ENCODE data around the gene FUT6. TPM values are rescaled to one million over a fixed set of nuclear protein-coding genes. Genes with fewer than 3 reads are reported as not detected.

Gene FUT6
- total and polyA plus RNA-seq, 2 donors (not counting 1 experiment from before 2014, with no cell fraction given), result not detected

GRCh38 chr19:5873617-5874199, 34.2 kb upstream of the FUT6 start:
- Histone ChIP-seq H2AFZ (ENCODE audit: low read length) (no peak overlapping the region), H3K4me3 (replicated peaks in 1 of 4; ENCODE audit: control extremely low read depth in 1 of 4, insufficient read depth in 1 of 4, low read depth in 3 of 4, low read length in 4 of 4) (no peak overlapping the region), H3K4me1 (ENCODE audit: control insufficient read depth, extremely low read depth, insufficient read depth, low read length) (no peaks in the 10 kb centered on the region), H3K9ac (ENCODE audit: insufficient read depth, low read length) (no peak overlapping the region), H3K27me3 (ENCODE audit: control insufficient read depth, insufficient read depth, low read length) (no peaks in the 10 kb centered on the region), H3K4me2 (ENCODE audit: extremely low read depth, insufficient read depth, low read length) (no peak overlapping the region), H3K27ac (ENCODE audit: insufficient read depth, low read length) (no peak overlapping the region), H3K79me2 (ENCODE audit: control insufficient read depth, insufficient read depth, low read length) (no peaks in the 10 kb centered on the region), H3K9me3 (ENCODE audit: control insufficient read depth, insufficient read depth, low read depth, low read length) (no peaks in the 10 kb centered on the region), H4K20me1 (ENCODE audit: control insufficient read depth, extremely low read depth, insufficient read depth, low read length) (no peaks in the 10 kb centered on the region), H3K36me3 (ENCODE audit: control insufficient read depth, insufficient read depth, low read length) (no peaks in the 10 kb centered on the region)
- no peak for TF ChIP-seq EZH2 (IDR thresholded peaks at IDR 0.05; ENCODE audit: low read length, missing control alignments)
- no peak for TF ChIP-seq CTCF (conservative IDR thresholded peaks at IDR 0.05 in 1 of 2, IDR thresholded peaks at IDR 0.05 in 1 of 2; ENCODE audit: low read depth in 1 of 2, low read length in 2 of 2)
- DNase-seq (ENCODE audit: low read depth in 2 of 2), result no peak

- Histone ChIP-seq H3K27ac (ENCODE audit: insufficient read depth, low read length) (no peak overlapping the region), H2AFZ (ENCODE audit: low read length) (no peak overlapping the region), H3K27me3 (ENCODE audit: control insufficient read depth, insufficient read depth, low read length) (no peaks in the 10 kb centered on the region), H3K36me3 (ENCODE audit: control insufficient read depth, insufficient read depth, low read length) (no peaks in the 10 kb centered on the region), H3K4me1 (ENCODE audit: control insufficient read depth, extremely low read depth, insufficient read depth, low read length) (no peaks in the 10 kb centered on the region), H3K9ac (ENCODE audit: insufficient read depth, low read length) (no peak overlapping the region), H3K9me3 (ENCODE audit: control insufficient read depth, insufficient read depth, low read depth, low read length) (no peaks in the 10 kb centered on the region), H3K79me2 (ENCODE audit: control insufficient read depth, insufficient read depth, low read length) (no peaks in the 10 kb centered on the region), H4K20me1 (ENCODE audit: control insufficient read depth, extremely low read depth, insufficient read depth, low read length) (no peaks in the 10 kb centered on the region), H3K4me2 (ENCODE audit: extremely low read depth, insufficient read depth, low read length) (no peak overlapping the region), H3K4me3 (replicated peaks in 1 of 4; ENCODE audit: control extremely low read depth in 1 of 4, insufficient read depth in 1 of 4, low read depth in 3 of 4, low read length in 4 of 4) (no peak overlapping the region)
- TF ChIP-seq CTCF (conservative IDR thresholded peaks at IDR 0.05 in 1 of 2, IDR thresholded peaks at IDR 0.05 in 1 of 2; ENCODE audit: low read depth in 1 of 2, low read length in 2 of 2) (no peak), EZH2 (IDR thresholded peaks at IDR 0.05; ENCODE audit: low read length, missing control alignments) (no peak)
- DNase-seq (ENCODE audit: low read depth in 2 of 2), result peak in 1 of 2 donors; percentile 52
Observed at GRCh38 chr19:5870986-5871394, 31.5 kb upstream of the FUT6 start.

- H3K4me3 ChIP-seq (replicated peaks in 1 of 4; ENCODE audit: control extremely low read depth in 1 of 4, insufficient read depth in 1 of 4, low read depth in 3 of 4, low read length in 4 of 4), result no peak overlapping the region
- TF ChIP-seq EZH2 (IDR thresholded peaks at IDR 0.05; ENCODE audit: low read length, missing control alignments) (no peak), CTCF (conservative IDR thresholded peaks at IDR 0.05 in 1 of 2, IDR thresholded peaks at IDR 0.05 in 1 of 2; ENCODE audit: low read depth in 1 of 2, low read length in 2 of 2) (no peak)
- no peak overlapping the region for H3K4me2 ChIP-seq (ENCODE audit: extremely low read depth, insufficient read depth, low read length)
- H3K27me3 ChIP-seq (ENCODE audit: control insufficient read depth, insufficient read depth, low read length), result no peaks in the 10 kb centered on the region
- H3K27ac ChIP-seq (ENCODE audit: insufficient read depth, low read length), result no peak overlapping the region
- H3K9ac ChIP-seq (ENCODE audit: insufficient read depth, low read length), result no peak overlapping the region
- H3K79me2 ChIP-seq (ENCODE audit: control insufficient read depth, insufficient read depth, low read length), result no peaks in the 10 kb centered on the region
- H2AFZ ChIP-seq (ENCODE audit: low read length), result no peak overlapping the region
- DNase-seq (ENCODE audit: low read depth in 2 of 2), result no peak
- H3K4me1 ChIP-seq (ENCODE audit: control insufficient read depth, extremely low read depth, insufficient read depth, low read length), result no peaks in the 10 kb centered on the region
- H4K20me1 ChIP-seq (ENCODE audit: control insufficient read depth, extremely low read depth, insufficient read depth, low read length), result no peaks in the 10 kb centered on the region
- H3K9me3 ChIP-seq (ENCODE audit: control insufficient read depth, insufficient read depth, low read depth, low read length), result no peaks in the 10 kb centered on the region
- no peaks in the 10 kb centered on the region for H3K36me3 ChIP-seq (ENCODE audit: control insufficient read depth, insufficient read depth, low read length)
Observed at GRCh38 chr19:5867201-5868136, 28.0 kb upstream of the FUT6 start.
